ENCODE results near the gene MAPKBP1.

DNA sequence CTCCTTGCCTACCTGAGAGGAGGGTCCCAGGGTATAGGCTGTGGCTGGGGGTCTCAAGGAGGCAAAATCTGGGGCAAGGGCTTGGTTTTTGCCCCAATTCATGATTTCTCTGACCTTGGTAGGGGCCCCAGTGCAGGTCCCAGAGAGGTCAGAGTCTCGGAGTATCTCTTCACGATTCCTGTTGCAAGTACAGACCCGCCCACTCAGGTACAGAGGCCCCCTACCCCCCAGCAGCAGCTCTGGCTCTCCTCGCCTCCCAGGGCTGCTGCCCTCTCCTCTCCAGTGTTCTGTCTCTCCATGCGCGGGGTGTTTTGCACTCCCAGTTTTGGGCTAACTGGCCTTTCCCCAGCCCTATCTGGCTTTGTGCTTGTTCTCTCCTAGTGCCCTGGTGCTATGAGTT is 48.2 kb downstream of the MAPKBP1 start:
- TF ChIP-seq, protein P1, sequence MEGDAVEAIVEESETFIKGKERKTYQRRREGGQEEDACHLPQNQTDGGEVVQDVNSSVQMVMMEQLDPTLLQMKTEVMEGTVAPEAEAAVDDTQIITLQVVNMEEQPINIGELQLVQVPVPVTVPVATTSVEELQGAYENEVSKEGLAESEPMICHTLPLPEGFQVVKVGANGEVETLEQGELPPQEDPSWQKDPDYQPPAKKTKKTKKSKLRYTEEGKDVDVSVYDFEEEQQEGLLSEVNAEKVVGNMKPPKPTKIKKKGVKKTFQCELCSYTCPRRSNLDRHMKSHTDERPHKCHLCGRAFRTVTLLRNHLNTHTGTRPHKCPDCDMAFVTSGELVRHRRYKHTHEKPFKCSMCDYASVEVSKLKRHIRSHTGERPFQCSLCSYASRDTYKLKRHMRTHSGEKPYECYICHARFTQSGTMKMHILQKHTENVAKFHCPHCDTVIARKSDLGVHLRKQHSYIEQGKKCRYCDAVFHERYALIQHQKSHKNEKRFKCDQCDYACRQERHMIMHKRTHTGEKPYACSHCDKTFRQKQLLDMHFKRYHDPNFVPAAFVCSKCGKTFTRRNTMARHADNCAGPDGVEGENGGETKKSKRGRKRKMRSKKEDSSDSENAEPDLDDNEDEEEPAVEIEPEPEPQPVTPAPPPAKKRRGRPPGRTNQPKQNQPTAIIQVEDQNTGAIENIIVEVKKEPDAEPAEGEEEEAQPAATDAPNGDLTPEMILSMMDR (IDR thresholded peaks at IDR 0.05): no peak
- TF ChIP-seq POLR2A (IDR thresholded peaks at IDR 0.05): no peak

All from heart left ventricle (tissue), 13 donors.